Astrocyte (in vitro differentiated cells and primary cell): ENCODE measurements around the gene PTPRN2. TPM values are rescaled to one million over a fixed set of nuclear protein-coding genes. Genes with fewer than 3 reads are reported as not detected.

Experiments used
- DNase-seq: peaks from one replicate; pipeline ENCODE4 v3.0.0-alpha.2; 2010; ENCODE audit warnings: low read depth
- FAIRE-seq: peaks from 2 replicates; lab custom pipeline; 2011; peaks lifted over from hg19 to GRCh38; lab: Jason Lieb, UNC
- H2AFZ ChIP-seq: 2 replicates; pipeline ENCODE4 v1.6.0; 2012; ENCODE audit warnings: low read depth, low read length, inconsistent platforms
- H3K27ac ChIP-seq: 2 replicates; pipeline ENCODE4 v1.5.1; 2011; ENCODE audit warnings: low read depth, low read length, inconsistent platforms
- H3K27me3 ChIP-seq: 2 replicates; pipeline ENCODE4 v1.6.0; 2011; ENCODE audit warnings: low read length, inconsistent platforms; ENCODE audit not compliant: insufficient read depth
- H3K36me3 ChIP-seq: 2 replicates; pipeline ENCODE4 v1.5.1; 2011; ENCODE audit warnings: low read length, inconsistent platforms; ENCODE audit not compliant: insufficient read depth
- H3K4me1 ChIP-seq: 2 replicates; pipeline ENCODE4 v1.5.1; 2011; ENCODE audit warnings: low read length, inconsistent platforms; ENCODE audit not compliant: insufficient read depth
- H3K4me2 ChIP-seq: 2 replicates; pipeline ENCODE4 v1.6.0; 2012; ENCODE audit warnings: low read length, inconsistent platforms
- H3K4me3 ChIP-seq: 2 replicates; pipeline ENCODE4 v1.5.1; 2011; ENCODE audit warnings: low read depth, mild to moderate bottlenecking, low read length, inconsistent platforms; ENCODE audit not compliant: insufficient read depth
- H3K79me2 ChIP-seq: 2 replicates; pipeline ENCODE4 v1.6.0; 2012; ENCODE audit warnings: mild to moderate bottlenecking, low read length, inconsistent platforms; ENCODE audit not compliant: insufficient read depth
- H3K9ac ChIP-seq: 2 replicates; pipeline ENCODE4 v1.6.0; 2012; ENCODE audit warnings: mild to moderate bottlenecking, low read length, inconsistent platforms
- H3K9me3 ChIP-seq: 2 replicates; pipeline ENCODE4 v1.5.1; 2012; ENCODE audit warnings: low read depth, mild to moderate bottlenecking, low read length, inconsistent platforms; ENCODE audit not compliant: insufficient read depth
- H4K20me1 ChIP-seq: 2 replicates; pipeline ENCODE4 v1.6.0; 2012; ENCODE audit warnings: low read length, inconsistent platforms; ENCODE audit not compliant: insufficient read depth
- H3K27ac Mint-ChIP-seq: one replicate; pipeline ENCODE4 v1.8.0; 2021; ENCODE audit warnings: mild to moderate bottlenecking, mixed read lengths; ENCODE audit not compliant: unreplicated experiment
- H3K27me3 Mint-ChIP-seq: one replicate; pipeline ENCODE4 v1.8.0; 2021; ENCODE audit warnings: low read depth, mixed read lengths; ENCODE audit not compliant: unreplicated experiment
- H3K36me3 Mint-ChIP-seq: one replicate; pipeline ENCODE4 v1.8.0; 2021; ENCODE audit warnings: low read depth, mixed read lengths; ENCODE audit not compliant: unreplicated experiment
- H3K4me1 Mint-ChIP-seq: one replicate; pipeline ENCODE4 v1.8.0; 2021; ENCODE audit warnings: low read depth, mixed read lengths; ENCODE audit not compliant: unreplicated experiment
- H3K4me3 Mint-ChIP-seq: one replicate; pipeline ENCODE4 v1.8.0; 2021; ENCODE audit warnings: mild to moderate bottlenecking, moderate library complexity, mixed read lengths; ENCODE audit not compliant: unreplicated experiment
- H3K9me3 Mint-ChIP-seq: one replicate; pipeline ENCODE4 v1.8.0; 2021; ENCODE audit warnings: mild to moderate bottlenecking, mixed read lengths; ENCODE audit not compliant: unreplicated experiment
- EZH2 ChIP-seq: IDR thresholded peaks from 2 replicates; pipeline ENCODE4 v1.6.1; 2012; ENCODE audit warnings: mild to moderate bottlenecking, low read length, inconsistent platforms; ENCODE audit not compliant: insufficient read depth
- total RNA-seq: library from RNA; stranded (reverse); gene quantifications from 2 replicates; pipeline ENCODE4 v1.2.1, GENCODE V29; 2021
- TF ChIP-seq, protein P1 (sequence below): IDR thresholded peaks from 2 replicates; pipeline ENCODE4 v1.5.1; 2011; ENCODE audit warnings: low read depth, mild to moderate bottlenecking, inconsistent platforms, low read length, moderate library complexity; ENCODE audit not compliant: insufficient read depth

PTPRN2 gene
- total RNA-seq, 1 donor from 2014 or later = 0.09 TPM

GRCh38 chr7:158606671-158607424 is 19.2 kb upstream of the PTPRN2 start:
- H4K20me1 ChIP-seq = no peaks in the 10 kb centered on the region
- no peaks in the 10 kb centered on the region for H3K36me3 ChIP-seq
- H3K36me3 Mint-ChIP-seq = peaks cover 1% of the 10 kb centered on the region
- H3K9me3 ChIP-seq = no peaks in the 10 kb centered on the region
- no peak overlapping the region for H2AFZ ChIP-seq
- no peak overlapping the region for H3K9ac ChIP-seq
- no peaks in the 10 kb centered on the region for H3K27me3 Mint-ChIP-seq
- H3K27ac ChIP-seq = no peak overlapping the region
- H3K4me1 ChIP-seq = no peaks in the 10 kb centered on the region
- FAIRE-seq (no peak), DNase-seq (no peak)
- H3K4me3 ChIP-seq = no peak overlapping the region
- H3K4me2 ChIP-seq = no peak overlapping the region
- TF ChIP-seq, protein P1, sequence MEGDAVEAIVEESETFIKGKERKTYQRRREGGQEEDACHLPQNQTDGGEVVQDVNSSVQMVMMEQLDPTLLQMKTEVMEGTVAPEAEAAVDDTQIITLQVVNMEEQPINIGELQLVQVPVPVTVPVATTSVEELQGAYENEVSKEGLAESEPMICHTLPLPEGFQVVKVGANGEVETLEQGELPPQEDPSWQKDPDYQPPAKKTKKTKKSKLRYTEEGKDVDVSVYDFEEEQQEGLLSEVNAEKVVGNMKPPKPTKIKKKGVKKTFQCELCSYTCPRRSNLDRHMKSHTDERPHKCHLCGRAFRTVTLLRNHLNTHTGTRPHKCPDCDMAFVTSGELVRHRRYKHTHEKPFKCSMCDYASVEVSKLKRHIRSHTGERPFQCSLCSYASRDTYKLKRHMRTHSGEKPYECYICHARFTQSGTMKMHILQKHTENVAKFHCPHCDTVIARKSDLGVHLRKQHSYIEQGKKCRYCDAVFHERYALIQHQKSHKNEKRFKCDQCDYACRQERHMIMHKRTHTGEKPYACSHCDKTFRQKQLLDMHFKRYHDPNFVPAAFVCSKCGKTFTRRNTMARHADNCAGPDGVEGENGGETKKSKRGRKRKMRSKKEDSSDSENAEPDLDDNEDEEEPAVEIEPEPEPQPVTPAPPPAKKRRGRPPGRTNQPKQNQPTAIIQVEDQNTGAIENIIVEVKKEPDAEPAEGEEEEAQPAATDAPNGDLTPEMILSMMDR = no peak
- TF ChIP-seq EZH2 = no peak
- H3K9me3 Mint-ChIP-seq = no peaks in the 10 kb centered on the region
- no peaks in the 10 kb centered on the region for H3K4me1 Mint-ChIP-seq
- H3K27ac Mint-ChIP-seq = no peak overlapping the region
- H3K4me3 Mint-ChIP-seq = no peak overlapping the region
- H3K27me3 ChIP-seq = no peaks in the 10 kb centered on the region
- no peaks in the 10 kb centered on the region for H3K79me2 ChIP-seq

DNA sequence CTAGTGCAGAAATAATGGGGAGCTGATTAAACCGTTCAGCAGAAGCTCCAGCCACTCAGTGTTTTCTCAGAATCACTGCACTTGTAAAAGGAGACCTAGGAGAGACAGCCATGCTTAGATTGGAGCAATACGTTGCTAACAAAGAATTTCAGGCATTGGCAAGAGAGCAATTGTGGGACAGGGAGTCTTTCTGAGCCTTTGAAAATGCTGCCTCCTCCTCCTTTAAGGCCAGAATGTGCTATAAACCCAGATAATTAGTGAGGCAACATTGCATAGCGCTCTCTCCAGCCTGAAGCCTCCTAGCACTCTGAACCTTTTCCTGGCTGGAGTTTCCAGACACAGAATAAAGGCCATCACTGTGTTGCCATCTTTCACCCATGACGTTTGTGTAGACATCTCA is 18.5 kb upstream of the PTPRN2 start:
- Mint-ChIP-seq H3K27ac (no peak overlapping the region), H3K4me1 (no peaks in the 10 kb centered on the region), H3K4me3 (no peak overlapping the region), H3K36me3 (peaks cover 1% of the 10 kb centered on the region), H3K27me3 (no peaks in the 10 kb centered on the region), H3K9me3 (no peaks in the 10 kb centered on the region)
- Histone ChIP-seq H2AFZ (no peak overlapping the region), H3K36me3 (no peaks in the 10 kb centered on the region), H3K4me1 (no peaks in the 10 kb centered on the region), H3K9ac (no peak overlapping the region), H3K9me3 (no peaks in the 10 kb centered on the region), H3K27ac (no peak overlapping the region), H3K79me2 (no peaks in the 10 kb centered on the region), H3K27me3 (no peaks in the 10 kb centered on the region), H3K4me3 (no peak overlapping the region), H4K20me1 (no peaks in the 10 kb centered on the region), H3K4me2 (no peak overlapping the region)
- FAIRE-seq = no peak
- DNase-seq = peak; percentile 39
- TF ChIP-seq EZH2 = no peak
- TF ChIP-seq, protein P1 = no peak
